RWPE1 (cell line): ENCODE measurements around the gene HS3ST3B1.

Experiments used
- CTCF ChIA-PET: fragments of 350-600 bp; sonication (Branson Sonifier 250); formaldehyde crosslinking; extraction: SDS; loops from one replicate; lab custom pipeline; 2021; lab: Yijun Ruan, JAX
- POLR2A ChIA-PET: fragments of 400-600 bp; formaldehyde crosslinking; extraction: SDS; loops from one replicate; lab custom pipeline; 2020; ENCODE audit warnings: antibody characterized with exemption; ENCODE audit not compliant: low non-redundant PET; lab: Yijun Ruan, JAX
- DNase-seq: peaks from one replicate; pipeline ENCODE4 v3.0.0; 2012; ENCODE audit warnings: low spot score
- H3K27ac ChIP-seq: fragments of 450-650 bp; 2 replicates; pipeline ENCODE4 v1.5.1; 2017
- TF ChIP-seq, protein P1 (sequence below): fragments of 450-650 bp; conservative IDR thresholded peaks from 2 replicates; pipeline ENCODE4 v1.5.1; 2017; ENCODE audit warnings: low read depth, mild to moderate bottlenecking

Gene HS3ST3B1

DNA sequence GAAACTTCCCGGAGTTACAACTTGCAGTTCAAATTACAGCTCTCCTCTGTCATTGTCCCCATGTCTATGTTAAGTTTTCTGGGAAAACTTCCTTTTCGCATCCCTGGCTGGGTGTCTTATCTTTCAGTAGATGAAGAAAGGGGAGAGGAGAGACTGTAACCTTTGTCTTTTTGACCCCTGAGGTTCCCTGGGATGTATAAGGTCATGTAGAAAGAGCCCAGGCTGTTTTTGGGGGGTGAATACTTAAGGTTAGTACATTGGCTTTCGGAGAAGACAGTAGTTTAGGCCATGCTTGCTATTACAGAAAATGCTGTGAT is 31.1 kb downstream of the HS3ST3B1 start:
- no peak overlapping the region for H3K27ac ChIP-seq
- CTCF ChIA-PET, result no interaction called here
- POLR2A ChIA-PET, result no interaction called here
- TF ChIP-seq, protein P1, sequence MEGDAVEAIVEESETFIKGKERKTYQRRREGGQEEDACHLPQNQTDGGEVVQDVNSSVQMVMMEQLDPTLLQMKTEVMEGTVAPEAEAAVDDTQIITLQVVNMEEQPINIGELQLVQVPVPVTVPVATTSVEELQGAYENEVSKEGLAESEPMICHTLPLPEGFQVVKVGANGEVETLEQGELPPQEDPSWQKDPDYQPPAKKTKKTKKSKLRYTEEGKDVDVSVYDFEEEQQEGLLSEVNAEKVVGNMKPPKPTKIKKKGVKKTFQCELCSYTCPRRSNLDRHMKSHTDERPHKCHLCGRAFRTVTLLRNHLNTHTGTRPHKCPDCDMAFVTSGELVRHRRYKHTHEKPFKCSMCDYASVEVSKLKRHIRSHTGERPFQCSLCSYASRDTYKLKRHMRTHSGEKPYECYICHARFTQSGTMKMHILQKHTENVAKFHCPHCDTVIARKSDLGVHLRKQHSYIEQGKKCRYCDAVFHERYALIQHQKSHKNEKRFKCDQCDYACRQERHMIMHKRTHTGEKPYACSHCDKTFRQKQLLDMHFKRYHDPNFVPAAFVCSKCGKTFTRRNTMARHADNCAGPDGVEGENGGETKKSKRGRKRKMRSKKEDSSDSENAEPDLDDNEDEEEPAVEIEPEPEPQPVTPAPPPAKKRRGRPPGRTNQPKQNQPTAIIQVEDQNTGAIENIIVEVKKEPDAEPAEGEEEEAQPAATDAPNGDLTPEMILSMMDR, result no peak
- DNase-seq, result no peak

DNA sequence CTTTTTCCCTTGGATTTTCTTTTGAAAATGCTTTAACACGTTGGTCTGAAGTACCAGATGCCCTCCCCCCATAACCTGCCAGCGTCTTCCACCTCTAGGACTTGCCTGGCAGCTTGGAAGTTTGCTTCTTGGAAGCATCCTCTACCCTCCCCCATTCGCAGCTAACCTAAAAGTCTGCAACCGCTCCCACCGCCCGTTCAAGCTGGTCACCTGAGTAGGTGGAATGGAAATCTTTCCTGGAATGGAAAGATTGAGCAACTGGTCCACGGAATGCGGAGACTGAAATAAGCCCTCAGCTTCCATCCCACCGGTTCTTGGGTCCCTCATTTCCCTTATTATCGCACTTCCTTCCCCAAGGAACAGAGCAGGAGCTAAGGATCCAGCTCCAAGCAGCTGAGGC is 31.4 kb downstream of the HS3ST3B1 start:
- H3K27ac ChIP-seq, result no peak overlapping the region
- CTCF ChIA-PET, result no interaction called here
- TF ChIP-seq, protein P1, result no peak
- POLR2A ChIA-PET, result no interaction called here
- no peak for DNase-seq

DNA sequence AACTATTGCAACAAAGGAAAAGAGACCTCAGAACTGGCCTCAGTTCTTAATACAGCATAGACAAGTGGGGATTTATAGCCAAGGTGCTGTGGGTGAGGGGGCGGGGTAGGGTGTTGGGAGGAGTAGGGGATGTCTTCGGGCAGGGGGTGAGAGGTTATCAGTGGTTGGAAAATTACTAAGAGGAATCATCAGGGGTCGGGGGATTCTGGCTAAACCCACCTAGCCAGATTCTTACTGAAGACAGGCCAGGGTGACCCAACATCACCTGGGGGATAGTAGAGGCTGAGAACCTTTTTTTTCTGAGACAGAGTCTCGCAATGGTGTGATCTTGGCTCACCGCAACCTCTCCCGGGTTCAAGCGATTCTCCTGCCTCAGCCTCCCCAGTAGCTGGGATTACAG is 32.6 kb downstream of the HS3ST3B1 start:
- TF ChIP-seq, protein P1, result no peak
- DNase-seq, result no peak
- POLR2A ChIA-PET, result no interaction called here
- CTCF ChIA-PET, result no interaction called here
- no peak overlapping the region for H3K27ac ChIP-seq

DNA sequence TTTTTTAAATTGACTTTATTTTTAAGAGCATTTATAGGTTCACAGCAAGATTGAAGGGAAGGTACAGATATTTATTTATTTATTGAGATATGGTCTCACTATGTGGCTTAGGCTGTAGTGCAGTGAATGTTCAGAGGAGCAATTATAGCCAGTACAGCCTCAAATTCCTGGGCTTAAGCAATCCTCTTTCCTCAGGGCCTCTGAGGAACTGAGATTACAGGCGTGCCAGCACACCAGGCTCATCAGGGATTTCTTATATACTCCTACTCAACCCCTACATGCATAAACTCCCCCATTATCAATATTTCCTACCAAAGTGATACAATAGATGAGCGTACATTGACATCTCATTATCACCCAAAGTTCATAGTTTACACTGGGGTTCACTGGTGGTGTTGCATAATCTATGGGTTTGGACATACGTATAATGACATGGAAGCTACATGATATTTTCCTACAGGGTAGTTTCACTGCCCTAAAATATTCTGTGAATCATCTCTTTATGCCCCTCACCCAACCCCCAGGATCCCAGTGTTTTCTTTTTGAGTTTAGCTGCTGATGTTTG is 33.5 kb downstream of the HS3ST3B1 start:
- TF ChIP-seq, protein P1, result no peak
- POLR2A ChIA-PET, result no interaction called here
- H3K27ac ChIP-seq, result no peak overlapping the region
- no peak for DNase-seq
- CTCF ChIA-PET, result no interaction called here

DNA sequence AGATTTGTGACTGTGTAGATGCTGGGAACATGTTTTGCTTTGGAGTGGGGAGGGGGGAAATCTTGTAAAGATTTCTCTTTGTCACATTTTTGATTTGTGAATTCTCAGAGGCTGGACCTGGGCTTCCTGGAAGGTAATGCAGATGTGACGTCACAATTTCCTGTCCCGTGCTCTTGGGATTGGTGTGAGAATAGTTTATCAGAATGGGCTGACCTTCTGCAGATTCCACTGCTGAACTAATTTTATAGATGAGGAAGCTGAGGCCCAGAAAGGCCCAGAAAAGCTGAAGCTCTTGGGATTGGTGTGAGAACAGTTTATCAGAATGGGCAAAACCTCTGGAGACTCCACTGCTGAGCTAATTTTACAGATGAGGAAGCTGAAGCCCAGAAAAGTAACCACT is 34.0 kb downstream of the HS3ST3B1 start:
- POLR2A ChIA-PET, result no interaction called here
- no peak for DNase-seq
- TF ChIP-seq, protein P1, result no peak
- H3K27ac ChIP-seq, result no peak overlapping the region
- CTCF ChIA-PET, result no interaction called here

DNA sequence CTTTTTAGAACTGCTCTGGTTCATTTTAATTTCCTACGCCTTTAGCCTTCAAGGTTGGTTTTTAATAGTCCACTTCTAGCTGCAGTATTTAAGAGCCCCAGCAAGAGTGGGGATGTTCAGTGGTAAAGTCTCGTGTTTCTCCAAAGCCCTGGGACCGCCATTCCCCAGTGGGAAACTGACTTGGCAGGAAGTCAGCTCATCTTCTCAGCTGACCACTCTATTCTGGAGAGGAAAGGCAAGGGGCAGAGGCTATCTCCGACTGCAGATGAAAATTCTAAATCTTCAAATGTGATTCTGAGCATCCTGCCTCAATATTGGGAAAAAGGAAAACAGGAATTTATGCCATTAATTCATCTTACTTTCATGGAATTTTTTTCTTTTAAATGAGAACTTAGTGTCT is 35.5 kb downstream of the HS3ST3B1 start:
- no peak overlapping the region for H3K27ac ChIP-seq
- CTCF ChIA-PET, result no interaction called here
- TF ChIP-seq, protein P1, result no peak
- POLR2A ChIA-PET, result no interaction called here
- DNase-seq, result no peak
